Measurements from ENCODE around the gene KLHL25.

The KLHL25 gene

GRCh38 chr15:85711580-85712192 lies 83.0 kb downstream of the KLHL25 start:
- no peak for DNase-seq (ENCODE audit: low read depth)
- TF ChIP-seq CTCF (IDR thresholded peaks at IDR 0.05; ENCODE audit: control insufficient read depth, insufficient read depth, low read depth, low read length, missing control alignments), result no peak
- H3K4me3 ChIP-seq (ENCODE audit: control insufficient read depth, low read depth, low read length), result no peak overlapping the region

DNA sequence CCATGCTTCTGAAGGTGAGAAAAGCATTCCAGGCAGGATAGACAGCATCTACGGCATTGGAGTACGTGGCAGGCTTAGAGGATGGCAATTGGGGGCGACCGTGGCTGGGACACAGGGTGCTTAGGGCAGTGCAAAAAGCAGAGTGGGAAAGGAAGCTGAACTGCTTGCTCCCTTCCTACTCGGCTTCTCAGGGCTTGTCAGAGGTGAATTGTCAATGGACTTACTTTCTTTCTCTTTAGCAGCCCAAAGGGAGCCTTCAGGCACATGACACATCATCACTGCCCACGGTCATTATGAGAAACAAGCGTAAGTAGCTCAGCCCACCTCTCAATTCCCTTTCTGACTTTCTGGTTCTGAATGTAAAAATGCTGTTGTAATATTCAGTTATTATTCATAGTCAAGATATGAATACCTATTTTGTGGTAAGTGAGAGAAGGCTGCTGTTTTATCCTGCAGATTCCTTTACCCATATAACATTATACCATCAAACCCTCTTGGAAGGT lies 84.3 kb downstream of the KLHL25 start:
- TF ChIP-seq CTCF (IDR thresholded peaks at IDR 0.05; ENCODE audit: control insufficient read depth, insufficient read depth, low read depth, low read length, missing control alignments), result no peak
- no peak overlapping the region for H3K4me3 ChIP-seq (ENCODE audit: control insufficient read depth, low read depth, low read length)
- DNase-seq (ENCODE audit: low read depth), result no peak

Data from AG09309 (cell line).